Activated naive CD8-positive, alpha-beta T cell treated with anti-CD3 and anti-CD28 coated beads, Interleukin-2, amount 10 ng/mL, durations not matched to agents 7 days and 5 days (primary cell): Measurements from ENCODE around the gene TFR2. TPM values are rescaled to one million over a fixed set of nuclear protein-coding genes. Genes with fewer than 3 reads are reported as not detected.

Experiments
- ATAC-seq: fragments of 150-1000 bp; cut with Tn5 transposase; one replicate; pipeline ENCODE4 v1.10.0; 2021; ENCODE audit warnings: low read depth, moderate library complexity
- POLR2A ChIA-PET: fragments of 350-600 bp; sonication (Branson Sonifier 250); formaldehyde crosslinking; loops from one replicate; lab custom pipeline; 2021; ENCODE audit warnings: antibody characterized with exemption; lab: Charles Lee
- DNase-seq: peaks from one replicate; pipeline ENCODE4 v3.0.0; 2021
- H3K27ac Mint-ChIP-seq: one replicate; pipeline ENCODE4 v1.8.0; 2022; ENCODE audit warnings: mild to moderate bottlenecking, mixed read lengths
- H3K27me3 Mint-ChIP-seq: one replicate; pipeline ENCODE4 v1.8.0; 2022; ENCODE audit warnings: mild to moderate bottlenecking, moderate library complexity, mixed read lengths
- H3K36me3 Mint-ChIP-seq: one replicate; pipeline ENCODE4 v1.8.0; 2021; ENCODE audit warnings: mild to moderate bottlenecking, mixed read lengths
- H3K4me1 Mint-ChIP-seq: one replicate; pipeline ENCODE4 v1.8.0; 2021; ENCODE audit warnings: mixed read lengths
- H3K4me3 Mint-ChIP-seq: one replicate; pipeline ENCODE4 v1.8.0; 2022; ENCODE audit warnings: mild to moderate bottlenecking, moderate library complexity, mixed read lengths
- H3K9me3 Mint-ChIP-seq: one replicate; pipeline ENCODE4 v1.8.0; 2021; ENCODE audit warnings: mixed read lengths
- total RNA-seq, 2 experiments: library from RNA; stranded (reverse); gene quantifications; one replicate each; pipeline ENCODE4 v1.2.3, GENCODE V29; 2021

Gene TFR2
- total RNA-seq, 2 experiments from 2014 or later, result 9.1 to 11.0 TPM

DNA sequence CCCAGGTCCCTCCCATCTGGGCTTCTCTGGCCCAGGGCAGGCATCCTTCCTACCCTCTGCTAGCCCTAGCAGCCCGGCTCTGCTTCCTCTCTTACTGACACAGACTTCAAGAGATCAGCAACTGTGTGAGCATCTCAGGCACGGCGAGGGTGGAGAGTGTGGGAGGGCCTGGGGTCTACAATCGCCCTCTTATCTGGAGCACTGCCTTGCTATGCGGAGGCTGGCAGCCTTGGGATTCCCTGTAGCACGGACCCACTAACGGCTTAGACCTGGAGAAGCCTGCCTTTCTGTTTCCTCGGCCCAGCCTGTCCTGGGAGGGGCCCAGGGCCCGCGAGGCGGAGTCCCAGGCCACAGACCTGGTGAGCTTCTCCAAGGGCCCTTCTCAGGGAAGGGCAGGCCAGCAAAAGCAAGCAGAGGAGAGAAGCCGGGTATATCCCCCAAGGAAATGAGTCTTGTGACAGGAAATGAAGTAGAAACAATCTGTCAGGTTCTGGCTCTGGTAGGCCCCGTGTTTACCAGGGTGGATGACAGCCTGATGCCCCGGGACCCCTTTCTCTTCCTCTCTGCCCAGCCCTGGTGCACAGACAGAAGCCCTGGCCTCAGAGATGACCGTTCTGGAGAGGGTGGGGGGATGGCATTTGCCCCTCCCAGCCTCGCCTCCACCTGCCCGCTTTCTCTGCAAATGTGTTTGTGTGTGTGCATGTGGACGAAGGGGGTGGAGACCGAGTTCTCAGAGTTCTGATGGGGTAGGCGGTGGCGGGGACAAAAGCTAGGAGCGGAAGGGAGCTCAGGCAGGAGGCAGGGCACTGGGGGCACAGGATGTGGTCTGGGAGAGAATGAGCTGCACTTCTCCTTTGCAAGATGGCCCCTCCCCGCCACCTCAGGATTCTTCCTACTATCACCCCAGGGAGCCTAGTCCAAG, 58.0 kb downstream of the TFR2 start:
- Mint-ChIP-seq H3K36me3 (peaks cover 7% of the 10 kb centered on the region), H3K9me3 (no peaks in the 10 kb centered on the region), H3K4me1 (peaks cover 24% of the 10 kb centered on the region), H3K27me3 (no peaks in the 10 kb centered on the region), H3K4me3 (peak overlapping the region; percentile 94), H3K27ac (peak overlapping the region; percentile 96)
- POLR2A ChIA-PET, result interaction anchor here (0.5 to 7.1 kb wide), 21 partner anchors 11 to 284 kb away, joined by 3 to 89 read pairs (median 5); partner anchors contain the start of genes AGFG2, GIGYF1, GNB2 and MOSPD3
- DNase-seq (peak; percentile 79), ATAC-seq (peak; percentile 23)

- POLR2A ChIA-PET, result interaction anchor here (0.5 to 7.1 kb wide), 10 partner anchors 11 to 284 kb away, joined by 3 to 89 read pairs (median 10); partner anchors contain the start of genes MEPCE, MOSPD3, PCOLCE and PPP1R35
Observed at GRCh38 chr7:100582650-100583049, 58.7 kb downstream of the TFR2 start.

DNA sequence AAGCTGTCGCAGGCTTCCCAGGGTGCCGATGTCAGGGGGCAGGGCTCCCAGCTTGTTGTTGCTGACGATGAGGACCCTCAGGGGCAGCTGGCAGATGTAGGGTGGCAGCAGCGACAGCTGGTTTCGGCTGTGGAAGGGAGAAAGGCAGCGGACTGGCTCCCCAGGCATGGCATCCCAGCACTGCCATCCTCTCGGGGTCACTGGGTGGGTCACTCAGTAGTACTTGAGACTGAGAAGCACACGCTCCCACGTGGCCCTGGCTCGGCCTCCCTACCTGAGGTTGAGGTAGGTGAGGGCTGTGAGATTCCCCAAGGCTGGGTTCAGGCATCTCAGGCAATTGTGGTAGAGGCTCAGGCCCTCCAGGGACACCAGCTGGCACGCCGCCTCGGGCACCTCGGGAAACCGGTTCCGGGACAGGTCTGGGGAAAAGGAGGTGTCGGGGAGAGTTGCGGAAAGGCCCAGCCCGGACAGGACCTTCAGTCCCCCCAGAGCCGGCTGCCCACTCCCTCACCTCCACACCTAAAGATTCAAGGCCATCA, 59.2 kb downstream of the TFR2 start:
- Mint-ChIP-seq H3K27me3 (no peaks in the 10 kb centered on the region), H3K4me1 (peaks cover 19% of the 10 kb centered on the region), H3K4me3 (peak overlapping the region; percentile 94), H3K27ac (peak overlapping the region; percentile 96), H3K9me3 (no peaks in the 10 kb centered on the region), H3K36me3 (peaks cover 7% of the 10 kb centered on the region)
- no peak for DNase-seq
- POLR2A ChIA-PET, result interaction anchor here (0.9 to 6.2 kb wide), 5 partner anchors 9 to 152 kb away, joined by 3 to 56 read pairs (median 4); partner anchors contain the start of genes MEPCE and PCOLCE
- no peak for ATAC-seq

More at GRCh38 chr7:100582650-100583049, 58.7 kb downstream of the TFR2 start:
- DNase-seq, result no peak
- ATAC-seq, result no peak
- H3K36me3 Mint-ChIP-seq, result peaks cover 7% of the 10 kb centered on the region
- H3K9me3 Mint-ChIP-seq, result no peaks in the 10 kb centered on the region
- no peaks in the 10 kb centered on the region for H3K27me3 Mint-ChIP-seq
- H3K4me3 Mint-ChIP-seq, result peak overlapping the region; percentile 94
- peaks cover 20% of the 10 kb centered on the region for H3K4me1 Mint-ChIP-seq
- H3K27ac Mint-ChIP-seq, result peak overlapping the region; percentile 96

DNA sequence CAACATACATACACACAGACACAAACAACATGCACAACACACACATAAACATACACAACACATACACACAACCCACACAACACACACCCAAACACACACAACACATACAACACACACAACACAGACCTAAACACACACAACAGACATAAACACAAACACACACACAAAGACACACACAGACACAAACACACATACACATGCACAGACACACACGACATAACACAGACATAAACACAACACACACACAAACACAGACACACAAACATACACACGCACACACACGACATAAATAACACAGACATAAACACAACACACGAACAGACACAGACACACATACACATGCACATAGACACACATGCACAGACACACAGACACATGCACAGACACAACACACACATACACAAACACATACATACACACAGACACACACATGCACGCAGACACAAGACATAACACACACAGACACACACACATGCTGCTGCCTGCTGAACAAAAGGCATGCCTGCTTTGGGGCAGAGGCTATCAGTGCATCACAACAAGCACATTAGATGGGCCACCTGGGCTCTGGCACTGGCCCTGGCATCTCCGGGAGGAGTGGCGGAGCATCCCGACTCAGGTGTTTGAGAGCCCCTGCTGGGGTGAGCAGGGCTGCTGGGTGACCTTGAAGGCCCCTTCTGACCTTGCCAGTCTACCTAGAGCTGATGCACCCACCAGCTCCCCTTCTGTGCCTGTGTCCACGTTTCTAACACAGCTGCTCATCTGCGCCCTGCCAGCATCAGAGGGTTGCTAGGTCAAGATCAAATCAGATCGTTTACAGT, 60.7 kb downstream of the TFR2 start:
- POLR2A ChIA-PET, result interaction anchor here (1.6 kb wide), 1 partner anchor 151 kb away, joined by 3 read pairs; the partner anchor contains the start of gene MEPCE
- peaks cover 19% of the 10 kb centered on the region for H3K4me1 Mint-ChIP-seq
- H3K27ac Mint-ChIP-seq, result no peak overlapping the region
- H3K27me3 Mint-ChIP-seq, result no peaks in the 10 kb centered on the region
- ATAC-seq (no peak), DNase-seq (no peak)
- peaks cover 10% of the 10 kb centered on the region for H3K36me3 Mint-ChIP-seq
- no peaks in the 10 kb centered on the region for H3K9me3 Mint-ChIP-seq
- H3K4me3 Mint-ChIP-seq, result no peak overlapping the region

GRCh38 chr7:100578246-100579183, 62.8 kb downstream of the TFR2 start:
- peak overlapping the region; percentile 51 for H3K27ac Mint-ChIP-seq
- no peak overlapping the region for H3K4me3 Mint-ChIP-seq
- H3K4me1 Mint-ChIP-seq, result peaks cover 7% of the 10 kb centered on the region
- POLR2A ChIA-PET, result interaction anchor here (1.2 kb wide), 1 partner anchor 128 kb away, joined by 3 read pairs; no protein-coding TSS in a partner anchor
- H3K9me3 Mint-ChIP-seq, result no peaks in the 10 kb centered on the region
- ATAC-seq (no peak), DNase-seq (no peak)
- peaks cover 8% of the 10 kb centered on the region for H3K36me3 Mint-ChIP-seq
- H3K27me3 Mint-ChIP-seq, result no peaks in the 10 kb centered on the region

DNA sequence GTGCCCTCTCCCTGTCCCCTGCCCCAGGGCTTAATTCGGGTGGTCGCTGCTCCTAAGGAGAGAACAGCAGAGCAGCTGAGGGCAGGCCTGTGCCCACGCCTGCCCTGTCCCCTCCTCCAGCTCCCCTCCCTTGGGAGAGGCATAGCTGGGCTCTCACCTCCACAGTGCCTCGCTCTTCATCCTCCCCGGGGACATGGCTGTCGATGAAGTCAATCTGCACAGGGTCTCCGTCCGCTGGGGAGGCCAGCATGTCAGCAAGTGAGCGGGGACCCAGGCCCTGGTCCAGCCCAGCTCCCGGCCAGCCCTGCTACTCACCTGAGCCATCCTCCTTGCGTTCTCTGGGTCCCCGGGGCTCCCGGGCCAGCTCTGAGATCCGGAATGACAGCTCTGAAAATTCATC, 63.8 kb downstream of the TFR2 start:
- no peak for ATAC-seq
- Mint-ChIP-seq H3K4me1 (peaks cover 2% of the 10 kb centered on the region), H3K9me3 (no peaks in the 10 kb centered on the region), H3K27me3 (no peaks in the 10 kb centered on the region), H3K36me3 (peaks cover 8% of the 10 kb centered on the region), H3K4me3 (no peak overlapping the region), H3K27ac (no peak overlapping the region)
- no peak for DNase-seq
- POLR2A ChIA-PET, result interaction anchor here (1.2 to 2.1 kb wide), 2 partner anchors 8 to 127 kb away, joined by 3 to 8 read pairs; partner anchors contain the start of genes FBXO24 and LRCH4

GRCh38 chr7:100577103-100577502, 64.2 kb downstream of the TFR2 start:
- no peak for DNase-seq
- no peak for ATAC-seq
- Mint-ChIP-seq H3K4me3 (no peak overlapping the region), H3K36me3 (peaks cover 9% of the 10 kb centered on the region), H3K27ac (no peak overlapping the region), H3K4me1 (peaks cover under 1% of the 10 kb centered on the region), H3K9me3 (no peaks in the 10 kb centered on the region), H3K27me3 (no peaks in the 10 kb centered on the region)
- POLR2A ChIA-PET, result interaction anchor here (2.1 kb wide), 1 partner anchor 9 kb away, joined by 8 read pairs; the partner anchor contains the start of genes FBXO24 and LRCH4

DNA sequence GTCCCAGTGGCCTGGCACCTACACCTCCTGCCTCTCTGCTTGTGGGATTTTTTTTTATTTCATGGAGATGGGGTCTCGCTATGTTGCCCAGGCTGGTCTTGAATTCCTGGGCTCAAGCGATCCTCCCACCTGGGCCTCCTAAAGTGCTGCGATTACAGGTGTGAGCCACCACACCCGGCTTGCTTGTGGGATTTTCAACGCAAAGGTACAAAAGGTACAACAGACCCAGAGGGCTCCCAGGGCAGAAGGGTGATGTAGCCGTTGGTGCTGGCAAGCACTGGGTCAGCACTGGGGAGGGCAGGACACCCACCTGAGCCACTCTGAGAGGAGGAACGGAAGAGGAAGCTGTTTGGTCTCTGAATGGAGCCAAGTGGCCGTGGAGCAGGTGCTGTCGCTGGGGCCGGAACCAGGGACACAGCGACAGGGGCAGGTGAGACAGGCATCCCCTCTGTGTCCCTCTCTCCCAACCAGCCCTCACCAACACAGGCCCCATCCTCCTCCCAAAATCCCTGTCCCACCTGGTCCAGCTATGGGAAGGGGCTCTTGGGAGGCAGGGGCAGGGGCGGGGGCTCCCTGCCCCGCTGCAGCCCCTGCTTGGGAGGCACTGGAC, 64.9 kb downstream of the TFR2 start:
- Mint-ChIP-seq H3K27me3 (no peaks in the 10 kb centered on the region), H3K27ac (peak overlapping the region; percentile 24), H3K36me3 (peaks cover 12% of the 10 kb centered on the region), H3K9me3 (no peaks in the 10 kb centered on the region), H3K4me3 (no peak overlapping the region), H3K4me1 (peaks cover 5% of the 10 kb centered on the region)
- POLR2A ChIA-PET, result interaction anchor here (2.1 kb wide), 1 partner anchor 9 kb away, joined by 8 read pairs; the partner anchor contains the start of genes FBXO24 and LRCH4
- no peak for DNase-seq
- ATAC-seq, result no peak

DNA sequence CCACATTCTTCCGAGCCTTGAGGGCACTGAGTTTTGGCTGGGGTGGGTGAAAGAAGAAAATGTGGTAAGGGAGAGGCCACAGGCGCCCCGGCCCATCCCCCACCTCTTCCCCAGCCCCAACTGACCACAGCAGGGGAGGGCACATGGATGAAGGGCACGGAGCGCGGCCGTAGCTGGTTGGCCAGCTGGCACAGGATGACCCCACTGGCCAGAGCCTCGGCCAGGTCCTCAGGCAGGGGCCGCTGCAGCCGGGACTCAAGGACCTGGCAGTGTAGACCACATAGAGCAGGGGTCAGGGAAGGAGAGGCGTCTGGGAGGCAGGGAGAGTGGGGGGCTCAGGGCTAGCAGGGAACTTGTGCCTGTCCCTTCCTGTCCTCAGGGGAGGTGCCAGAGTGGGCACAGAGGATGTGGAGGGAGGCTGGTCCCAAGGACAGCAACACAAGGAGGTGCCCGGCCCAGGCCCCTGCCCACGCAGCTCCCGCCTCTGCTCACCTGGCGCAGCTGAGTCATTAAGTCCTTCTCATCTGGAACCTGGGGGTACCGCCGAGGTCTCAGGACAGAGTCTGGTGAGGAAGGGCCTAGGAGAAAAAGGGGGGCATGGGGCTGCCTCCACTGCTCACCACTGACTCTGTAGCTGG, 65.5 kb downstream of the TFR2 start:
- ATAC-seq (no peak), DNase-seq (no peak)
- Mint-ChIP-seq H3K4me1 (peaks cover 5% of the 10 kb centered on the region), H3K4me3 (no peak overlapping the region), H3K36me3 (peaks cover 12% of the 10 kb centered on the region), H3K27ac (peak overlapping the region; percentile 24), H3K27me3 (no peaks in the 10 kb centered on the region), H3K9me3 (no peaks in the 10 kb centered on the region)
- POLR2A ChIA-PET, result interaction anchor here (2.1 kb wide), 1 partner anchor 10 kb away, joined by 8 read pairs; the partner anchor contains the start of genes FBXO24 and LRCH4

DNA sequence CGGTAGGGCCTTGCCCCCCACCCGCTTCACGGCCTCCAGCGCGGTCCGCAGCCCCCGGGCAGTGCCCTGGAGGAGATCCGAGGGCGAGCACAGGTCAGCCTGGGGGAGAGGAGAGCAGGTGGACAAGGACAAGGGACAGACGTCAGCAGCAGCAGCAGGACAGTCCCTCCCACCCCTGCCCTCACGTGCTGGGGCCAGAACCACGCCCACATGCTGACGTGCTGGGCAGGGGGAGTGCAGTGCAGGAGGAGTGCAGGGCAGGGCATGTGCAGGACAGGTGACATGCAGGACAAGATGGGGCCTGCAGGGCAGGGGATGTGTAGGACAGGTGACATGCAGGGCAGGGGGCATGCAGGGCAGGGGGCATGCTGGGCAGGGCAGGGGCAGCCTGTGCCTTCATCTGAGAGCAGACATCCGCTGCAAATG, 66.1 kb downstream of the TFR2 start:
- POLR2A ChIA-PET, result no interaction called here
- H3K9me3 Mint-ChIP-seq, result no peaks in the 10 kb centered on the region
- peaks cover 12% of the 10 kb centered on the region for H3K36me3 Mint-ChIP-seq
- no peak for DNase-seq
- ATAC-seq, result no peak
- H3K4me3 Mint-ChIP-seq, result no peak overlapping the region
- peaks cover 7% of the 10 kb centered on the region for H3K4me1 Mint-ChIP-seq
- H3K27me3 Mint-ChIP-seq, result no peaks in the 10 kb centered on the region
- no peak overlapping the region for H3K27ac Mint-ChIP-seq
